C4-2B (cell line): ENCODE results near the gene GABPB2.

Experiments
- CTCF ChIP-seq: fragments of 450-650 bp; conservative IDR thresholded peaks from 2 replicates; pipeline ENCODE4 v1.5.1; 2017; ENCODE audit warnings: mild to moderate bottlenecking
- ZFX ChIP-seq: fragments of 450-650 bp; IDR thresholded peaks from 2 replicates; pipeline ENCODE4 v1.6.1; 2017

- TF ChIP-seq CTCF, result no peak
- TF ChIP-seq ZFX, result no peak
These were observed 85.9 kb downstream of the GABPB2 start, which contains the start of gene TNFAIP8L2 for GRCh38 chr1:151156515-151156819.
